Ovary (tissue), 9 donors: ENCODE measurements around the gene AKAP6. TPM values are rescaled to one million over a fixed set of nuclear protein-coding genes. Genes with fewer than 3 reads are reported as not detected.

Experiments
- DNase-seq, 5 donors: peaks; one replicate each; pipeline ENCODE4 v3.0.0-alpha.2; 2019 to 2020
- H3K27ac ChIP-seq, 2 donors: fragments of 200-600 bp; one replicate each; pipeline versions ENCODE4 v1.5.1 to v1.8.0; 2019 to 2022
- H3K27me3 ChIP-seq: fragments of 200-600 bp; one replicate; pipeline ENCODE4 v1.8.0; 2022
- H3K36me3 ChIP-seq: fragments of 200-600 bp; sonication (generic); one replicate; pipeline ENCODE4 v1.5.1; 2019
- H3K4me1 ChIP-seq: one replicate; pipeline ENCODE4 v1.8.1; 2013; ENCODE audit warnings: mild to moderate bottlenecking, moderate library complexity; ENCODE audit not compliant: insufficient read depth
- H3K4me3 ChIP-seq: fragments of 200-600 bp; sonication (generic); one replicate; pipeline ENCODE4 v1.5.1; 2017
- H3K9me3 ChIP-seq, 2 donors: fragments of 200-600 bp in 1 of 2; sonication (generic) in 1 of 2; one replicate each; pipeline versions ENCODE4 v1.5.1 to v1.8.1; 2013 to 2019; ENCODE audit warnings: mild to moderate bottlenecking in 1 of 2, moderate library complexity in 1 of 2
- CTCF ChIP-seq, 3 donors: fragments of 450-650 bp in 2 of 3; fragments of 200-600 bp in 1 of 3; IDR thresholded peaks; one replicate each; pipeline versions ENCODE4 v1.5.1 to v1.8.0; 2016 to 2022; ENCODE audit warnings: antibody characterized with exemption in 3 of 3, mild to moderate bottlenecking in 1 of 3
- EP300 ChIP-seq: sonication (generic); formaldehyde crosslinking; IDR thresholded peaks from one replicate; pipeline ENCODE4 v1.6.1; 2017; ENCODE audit warnings: antibody characterized with exemption
- POLR2A ChIP-seq: fragments of 450-650 bp; IDR thresholded peaks from one replicate; pipeline ENCODE4 v1.6.1; 2017; ENCODE audit warnings: antibody characterized with exemption, mild to moderate bottlenecking, moderate library complexity
- WGBS, 3 donors: extraction: QIAGEN DNeasy Blood & Tissue Kit in 1 of 3; methylation state at CpG; one replicate each; pipeline versions ENCODE4 v1.1.5 to v1.1.7; 2013 to 2017; 5-methylcytosine and 5-hydroxymethylcytosine counted together
- intact Hi-C, 4 donors: fragments of 100-400 bp; cut with DNase I; formaldehyde crosslinking; loops; one replicate each; pipeline versions ENCODE4 v1.11.0 to v1.15.1; 2022 to 2023
- polyA plus RNA-seq, 2 donors: library from polyadenylated mRNA; stranded (reverse); fragments of 200-250 nt in 1 of 2; fragments of 350-450 nt in 1 of 2; fragmentation: Illumina TruSeq in 1 of 2; extraction: RNeasy Lipid Tissue Mini Kit (QIAGEN cat#74804) in 1 of 2; gene quantifications; one replicate each; pipeline ENCODE4 v1.2.3, GENCODE V29; 2013 to 2014
- total RNA-seq, 7 donors: library from RNA; depleted of rRNA in 2 of 7; stranded (reverse); fragments of >200 nt in 2 of 7; fragmentation: NEBNext Ultra II Directional in 3 of 7; extraction: Animal tissue kit (Norgen Biotek cat#: 25700) in 3 of 7; gene quantifications; one replicate each; pipeline versions ENCODE4 v1.1.0 to v1.2.4, GENCODE V29; 2016 to 2023
- donor health status: DM: no; HTN: no; CAD: no; lungs with moderate emphysema.
- donor health status: DM: no; HTN: no; CAD: no.
- donor health status: Bipolar disorder and iron deficiency.
- donor health status: DM: yes; HTN: yes; CAD: no.
- donor health status: DM: no; HTN: no; CAD: no.
- donor health status: DM: yes; HTN: yes; CAD: no.

The AKAP6 gene
- total and polyA plus RNA-seq, 9 donors: 2.3 to 13.1 (median 6.9) TPM

GRCh38 chr14:32349322-32349721 is 20.2 kb downstream of the AKAP6 start:
- Histone ChIP-seq H3K4me3 (no peak overlapping the region), H3K27ac (no peak overlapping the region), H3K27me3 (no peaks in the 10 kb centered on the region), H3K9me3 (no peaks in the 10 kb centered on the region), H3K4me1 (no peaks in the 10 kb centered on the region), H3K36me3 (no peaks in the 10 kb centered on the region)
- DNase-seq: no peak
- 86 to 90% (median 87%) methylated on average over 4 of the region's 4 CpGs for WGBS, 3 donors
- TF ChIP-seq CTCF (IDR thresholded peaks at IDR 0.05) (no peak), POLR2A (no peak), EP300 (no peak)
- intact Hi-C loops: no loop called here

- Histone ChIP-seq H3K36me3 (no peaks in the 10 kb centered on the region), H3K4me1 (no peaks in the 10 kb centered on the region), H3K9me3 (no peaks in the 10 kb centered on the region), H3K27me3 (no peaks in the 10 kb centered on the region), H3K4me3 (no peak overlapping the region), H3K27ac (no peak overlapping the region)
- no peak for DNase-seq
- 9 to 25% (median 16%) methylated on average over 1 of the region's 1 CpG for WGBS, 3 donors
- intact Hi-C loops: no loop called here
- no peak for TF ChIP-seq CTCF (IDR thresholded peaks at IDR 0.05)
- TF ChIP-seq POLR2A: no peak
- TF ChIP-seq EP300: no peak
Observed at GRCh38 chr14:32350020-32350419, 20.9 kb downstream of the AKAP6 start.

GRCh38 chr14:32352631-32353030 is 23.5 kb downstream of the AKAP6 start:
- intact Hi-C loops: no loop called here
- Histone ChIP-seq H3K4me1 (no peaks in the 10 kb centered on the region), H3K9me3 (no peaks in the 10 kb centered on the region), H3K27me3 (no peaks in the 10 kb centered on the region), H3K27ac (no peak overlapping the region), H3K36me3 (no peaks in the 10 kb centered on the region), H3K4me3 (no peak overlapping the region)
- 85% methylated on average over 4 of the region's 4 CpGs for WGBS, 3 donors
- TF ChIP-seq POLR2A: no peak
- DNase-seq: no peak

DNA sequence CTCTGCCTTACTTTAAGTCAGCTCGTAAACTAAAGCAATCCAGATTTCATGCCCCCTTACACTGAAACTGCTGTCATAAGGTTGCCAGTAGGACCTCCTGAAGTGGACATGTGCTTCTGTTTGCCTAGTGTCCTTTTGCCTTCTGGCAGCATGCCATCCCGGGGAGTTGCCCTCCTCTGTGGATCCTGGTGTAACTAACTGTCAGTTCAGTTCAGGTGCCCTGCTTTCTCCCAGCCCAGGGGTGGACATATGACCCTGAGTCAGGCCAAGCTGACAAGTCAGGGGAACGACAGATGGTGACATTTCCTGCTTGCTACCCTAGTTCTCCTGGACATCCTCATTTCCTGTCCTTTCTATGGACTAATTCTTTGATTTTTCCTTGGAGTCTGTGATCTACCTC is 25.6 kb downstream of the AKAP6 start:
- H3K27ac ChIP-seq: no peak overlapping the region
- peak in 1 of 5 donors; percentile 13 for DNase-seq
- no peaks in the 10 kb centered on the region for H3K4me1 ChIP-seq
- no peaks in the 10 kb centered on the region for H3K36me3 ChIP-seq
- intact Hi-C loops: no loop called here
- 66 to 70% (median 69%) methylated on average over 3 of the region's 3 CpGs for WGBS, 3 donors
- no peaks in the 10 kb centered on the region for H3K27me3 ChIP-seq
- TF ChIP-seq CTCF (IDR thresholded peaks at IDR 0.05) (no peak), POLR2A (no peak)
- no peaks in the 10 kb centered on the region for H3K9me3 ChIP-seq
- H3K4me3 ChIP-seq: no peak overlapping the region

DNA sequence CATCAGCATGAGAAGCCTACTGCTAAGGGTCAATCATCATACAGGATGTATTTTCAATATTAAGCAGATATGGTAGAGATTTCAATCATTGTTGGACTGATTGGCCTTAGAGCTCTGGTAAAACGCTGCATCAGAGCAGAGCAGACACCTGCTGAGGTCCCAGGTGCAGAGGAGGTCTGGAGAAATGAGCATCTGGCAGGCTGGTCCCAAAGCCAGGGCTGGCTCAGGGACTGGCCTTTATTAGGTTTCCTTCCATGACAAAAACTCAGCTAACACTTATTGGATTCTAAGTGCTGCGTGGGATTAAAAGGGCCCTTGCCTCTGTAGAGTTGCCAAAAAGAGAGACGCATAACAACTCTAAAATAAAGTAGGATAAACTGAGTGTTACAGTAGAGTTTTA is 29.7 kb downstream of the AKAP6 start:
- Histone ChIP-seq H3K27me3 (no peaks in the 10 kb centered on the region), H3K9me3 (no peaks in the 10 kb centered on the region), H3K4me3 (no peak overlapping the region), H3K36me3 (no peaks in the 10 kb centered on the region), H3K4me1 (no peaks in the 10 kb centered on the region), H3K27ac (no peak overlapping the region)
- intact Hi-C loops: no loop called here
- 60 to 64% (median 60%) methylated on average over 3 of the region's 3 CpGs for WGBS, 3 donors
- TF ChIP-seq POLR2A: no peak
- TF ChIP-seq CTCF (IDR thresholded peaks at IDR 0.05): no peak
- no peak for TF ChIP-seq EP300
- no peak for DNase-seq
